Activated CD4-positive, alpha-beta memory T cell treated with anti-CD3 and anti-CD28 coated beads for 36 hours (primary cell): ENCODE data around the gene SLC35G6. TPM values are rescaled to one million over a fixed set of nuclear protein-coding genes. Genes with fewer than 3 reads are reported as not detected.

Experiments
- CTCF ChIA-PET: fragments of 350-600 bp; sonication (Branson Sonifier 250); formaldehyde crosslinking; loops from one replicate; lab custom pipeline; 2021; ENCODE audit warnings: antibody characterized with exemption, inconsistent platforms; lab: Charles Lee
- POLR2A ChIA-PET: fragments of 350-600 bp; sonication (Branson Sonifier 250); formaldehyde crosslinking; loops from one replicate; lab custom pipeline; 2021; ENCODE audit warnings: antibody characterized with exemption; lab: Charles Lee
- DNase-seq: peaks from one replicate; pipeline ENCODE4 v3.0.0-alpha.2; 2020
- H3K27ac Mint-ChIP-seq: one replicate; pipeline ENCODE4 v1.8.0; 2021; ENCODE audit warnings: mixed read lengths
- H3K27me3 Mint-ChIP-seq: one replicate; pipeline ENCODE4 v1.8.0; 2021; ENCODE audit warnings: mixed read lengths
- H3K36me3 Mint-ChIP-seq: one replicate; pipeline ENCODE4 v1.8.0; 2021; ENCODE audit warnings: mixed read lengths
- H3K4me1 Mint-ChIP-seq: one replicate; pipeline ENCODE4 v1.8.0; 2021; ENCODE audit warnings: low read depth, mixed read lengths
- H3K4me3 Mint-ChIP-seq: one replicate; pipeline ENCODE4 v1.8.0; 2021; ENCODE audit warnings: mild to moderate bottlenecking, mixed read lengths
- H3K9me3 Mint-ChIP-seq: one replicate; pipeline ENCODE4 v1.8.0; 2021; ENCODE audit warnings: mixed read lengths
- intact Hi-C: fragments of 100-400 bp; cut with micrococcal nuclease; formaldehyde crosslinking; loops from one replicate; pipeline ENCODE4 v1.15.1; 2023
- total RNA-seq, 2 experiments: library from RNA; stranded (reverse); gene quantifications; one replicate each; pipeline ENCODE4 v1.2.3, GENCODE V29; 2021

Gene SLC35G6
- total RNA-seq, 2 experiments from 2014 or later: not detected

GRCh38 chr17:7508145-7508544, 26.9 kb downstream of the SLC35G6 start:
- Mint-ChIP-seq H3K36me3 (peaks cover 70% of the 10 kb centered on the region), H3K9me3 (no peaks in the 10 kb centered on the region), H3K4me3 (no peak overlapping the region), H3K4me1 (no peaks in the 10 kb centered on the region), H3K27ac (no peak overlapping the region), H3K27me3 (no peaks in the 10 kb centered on the region)
- intact Hi-C loops: no loop called here
- POLR2A ChIA-PET: interaction anchor here (0.6 to 1.0 kb wide), 2 partner anchors 17 to 71 kb away, joined by 3 read pairs; no protein-coding TSS in a partner anchor
- CTCF ChIA-PET: interaction anchor here (1.4 to 3.6 kb wide), 3 partner anchors 15 to 123 kb away, joined by 3 to 21 read pairs (median 4); partner anchors contain the start of gene SENP3
- DNase-seq: no peak

- no peaks in the 10 kb centered on the region for H3K27me3 Mint-ChIP-seq
- ChIA-PET CTCF (interaction anchor here (1.4 to 3.6 kb wide), 3 partner anchors 14 to 123 kb away, joined by 3 to 21 read pairs (median 4); partner anchors contain the start of gene SENP3), POLR2A (no interaction called here)
- H3K27ac Mint-ChIP-seq: no peak overlapping the region
- no peak overlapping the region for H3K4me3 Mint-ChIP-seq
- no peak for DNase-seq
- H3K4me1 Mint-ChIP-seq: no peaks in the 10 kb centered on the region
- H3K9me3 Mint-ChIP-seq: no peaks in the 10 kb centered on the region
- intact Hi-C loops: no loop called here
- H3K36me3 Mint-ChIP-seq: peaks cover 67% of the 10 kb centered on the region
Measured at GRCh38 chr17:7508846-7509245, 27.6 kb downstream of the SLC35G6 start.

GRCh38 chr17:7509937-7510336, 28.7 kb downstream of the SLC35G6 start:
- Mint-ChIP-seq H3K36me3 (peaks cover 62% of the 10 kb centered on the region), H3K9me3 (no peaks in the 10 kb centered on the region), H3K4me3 (no peak overlapping the region), H3K27me3 (no peaks in the 10 kb centered on the region), H3K4me1 (no peaks in the 10 kb centered on the region), H3K27ac (no peak overlapping the region)
- intact Hi-C loops: no loop called here
- no peak for DNase-seq
- CTCF ChIA-PET: interaction anchor here (3.6 kb wide), 1 partner anchor 51 kb away, joined by 21 read pairs; the partner anchor contains the start of gene SENP3
- POLR2A ChIA-PET: no interaction called here

GRCh38 chr17:7511108-7511507, 29.9 kb downstream of the SLC35G6 start:
- H3K4me3 Mint-ChIP-seq: no peak overlapping the region
- ChIA-PET CTCF (interaction anchor here (5.4 kb wide), 1 partner anchor 50 kb away, joined by 148 read pairs; the partner anchor contains the start of gene SENP3), POLR2A (no interaction called here)
- intact Hi-C loops: no loop called here
- H3K9me3 Mint-ChIP-seq: no peaks in the 10 kb centered on the region
- H3K27ac Mint-ChIP-seq: no peak overlapping the region
- H3K36me3 Mint-ChIP-seq: peaks cover 57% of the 10 kb centered on the region
- H3K27me3 Mint-ChIP-seq: no peaks in the 10 kb centered on the region
- no peaks in the 10 kb centered on the region for H3K4me1 Mint-ChIP-seq
- no peak for DNase-seq

GRCh38 chr17:7512105-7512504, 30.9 kb downstream of the SLC35G6 start:
- H3K36me3 Mint-ChIP-seq: peaks cover 50% of the 10 kb centered on the region

GRCh38 chr17:7512824-7513540, 31.7 kb downstream of the SLC35G6 start:
- peaks cover 48% of the 10 kb centered on the region for H3K36me3 Mint-ChIP-seq
- H3K27ac Mint-ChIP-seq: no peak overlapping the region
- H3K4me3 Mint-ChIP-seq: no peak overlapping the region
- CTCF ChIA-PET: interaction anchor here (0.6 to 5.4 kb wide), 17 partner anchors 8 to 175 kb away, joined by 3 to 148 read pairs (median 5); partner anchors contain the start of genes SAT2, SENP3, SOX15 and TMEM95
- POLR2A ChIA-PET: interaction anchor here (0.6 to 1.2 kb wide), 5 partner anchors 27 to 130 kb away, joined by 3 to 10 read pairs (median 3); partner anchors contain the start of genes MPDU1, SENP3 and TNFSF12
- no peaks in the 10 kb centered on the region for H3K9me3 Mint-ChIP-seq
- no peaks in the 10 kb centered on the region for H3K4me1 Mint-ChIP-seq
- no peaks in the 10 kb centered on the region for H3K27me3 Mint-ChIP-seq
- DNase-seq: no peak
- intact Hi-C loops: no loop called here

More at GRCh38 chr17:7512105-7512504, 30.9 kb downstream of the SLC35G6 start:
- intact Hi-C loops: no loop called here
- Mint-ChIP-seq H3K27me3 (no peaks in the 10 kb centered on the region), H3K9me3 (no peaks in the 10 kb centered on the region), H3K27ac (no peak overlapping the region), H3K4me3 (no peak overlapping the region), H3K4me1 (no peaks in the 10 kb centered on the region)
- ChIA-PET CTCF (interaction anchor here (1.3 to 5.4 kb wide), 3 partner anchors 11 to 49 kb away, joined by 4 to 148 read pairs (median 18); partner anchors contain the start of gene SENP3), POLR2A (no interaction called here)
- no peak for DNase-seq

- H3K4me1 Mint-ChIP-seq: no peaks in the 10 kb centered on the region
- DNase-seq: no peak
- ChIA-PET POLR2A (interaction anchor here (1.0 to 1.2 kb wide), 4 partner anchors 28 to 131 kb away, joined by 3 to 10 read pairs (median 4); partner anchors contain the start of genes SENP3 and TNFSF12), CTCF (interaction anchor here (0.7 to 5.4 kb wide), 29 partner anchors 8 to 416 kb away, joined by 3 to 148 read pairs (median 4); partner anchors contain the start of genes CD68, CHRNB1, SAT2 and SENP3)
- peaks cover 38% of the 10 kb centered on the region for H3K36me3 Mint-ChIP-seq
- H3K4me3 Mint-ChIP-seq: no peak overlapping the region
- H3K27ac Mint-ChIP-seq: no peak overlapping the region
- H3K9me3 Mint-ChIP-seq: no peaks in the 10 kb centered on the region
- H3K27me3 Mint-ChIP-seq: no peaks in the 10 kb centered on the region
- intact Hi-C loops: loop anchor here (1.0 kb wide), 1 partner anchor 47 kb away; the partner anchor contains the start of gene SENP3
Measured at GRCh38 chr17:7513850-7514419, 32.7 kb downstream of the SLC35G6 start.

GRCh38 chr17:7515911-7516610, 34.8 kb downstream of the SLC35G6 start:
- H3K27ac Mint-ChIP-seq: no peak overlapping the region

GRCh38 chr17:7523033-7523432, 41.8 kb downstream of the SLC35G6 start:
- peaks cover 2% of the 10 kb centered on the region for H3K36me3 Mint-ChIP-seq
- POLR2A ChIA-PET: interaction anchor here (0.8 to 1.2 kb wide), 3 partner anchors 38 to 288 kb away, joined by 3 to 6 read pairs (median 3); partner anchors contain the start of genes DVL2 and MPDU1
- intact Hi-C loops: loop anchor here (1.0 kb wide), 1 partner anchor 38 kb away; the partner anchor contains the start of gene SENP3
- H3K9me3 Mint-ChIP-seq: peaks cover 8% of the 10 kb centered on the region
- H3K27me3 Mint-ChIP-seq: no peaks in the 10 kb centered on the region
- CTCF ChIA-PET: interaction anchor here (0.6 to 5.5 kb wide), 27 partner anchors 9 to 422 kb away, joined by 3 to 99 read pairs (median 3); partner anchors contain the start of genes MPDU1, SENP3, SOX15 and TMEM256
- DNase-seq: peak; percentile 65
- no peak overlapping the region for H3K4me3 Mint-ChIP-seq
- H3K4me1 Mint-ChIP-seq: peaks cover 4% of the 10 kb centered on the region
- H3K27ac Mint-ChIP-seq: no peak overlapping the region

More at GRCh38 chr17:7515911-7516610, 34.8 kb downstream of the SLC35G6 start:
- Mint-ChIP-seq H3K36me3 (peaks cover 21% of the 10 kb centered on the region), H3K27me3 (no peaks in the 10 kb centered on the region), H3K4me3 (no peak overlapping the region), H3K4me1 (no peaks in the 10 kb centered on the region), H3K9me3 (no peaks in the 10 kb centered on the region)
- ChIA-PET POLR2A (no interaction called here), CTCF (interaction anchor here (0.7 to 5.4 kb wide), 18 partner anchors 10 to 172 kb away, joined by 3 to 148 read pairs (median 5); partner anchors contain the start of genes CHRNB1, SENP3, SOX15 and TMEM95)
- DNase-seq: no peak
- intact Hi-C loops: no loop called here

- ChIA-PET CTCF (interaction anchor here (1.9 kb wide), 1 partner anchor 32 kb away, joined by 8 read pairs; no protein-coding TSS in a partner anchor), POLR2A (no interaction called here)
- H3K9me3 Mint-ChIP-seq: peaks cover 18% of the 10 kb centered on the region
- H3K27ac Mint-ChIP-seq: no peak overlapping the region
- no peak for DNase-seq
- no peaks in the 10 kb centered on the region for H3K4me1 Mint-ChIP-seq
- peaks cover 6% of the 10 kb centered on the region for H3K36me3 Mint-ChIP-seq
- H3K27me3 Mint-ChIP-seq: no peaks in the 10 kb centered on the region
- intact Hi-C loops: no loop called here
- H3K4me3 Mint-ChIP-seq: no peak overlapping the region
Measured at GRCh38 chr17:7528842-7529241, 47.6 kb downstream of the SLC35G6 start.
